K562 (cell line): ENCODE measurements around the gene WDR31. TPM values are rescaled to one million over a fixed set of nuclear protein-coding genes. Genes with fewer than 3 reads are reported as not detected.
A peak's percentile ranks its signal among the peaks of the same experiment; 100 is the strongest.

ENCODE experiments used
- ATAC-seq: fragments of 200-7000 bp; cut with Tn5 transposase; 3 replicates; pipeline ENCODE4 v1.9.1; 2020; ENCODE audit warnings: moderate library complexity
- Bru-seq: library from RNA; stranded (reverse); fragments of 400-500 nt; gene quantifications from one replicate; lab custom pipeline; 2021; lab: Mats Ljungman, UMichigan
- BruChase-seq, 2 experiments: library from RNA; stranded (reverse); fragments of 400-500 nt; gene quantifications; one replicate each; lab custom pipeline; 2021; lab: Mats Ljungman, UMichigan
- BruUV-seq: library from RNA; stranded (reverse); fragments of 400-500 nt; replicated peaks from 2 replicates; lab custom pipeline; 2021; lab: Mats Ljungman, UMichigan
- CTCF ChIA-PET: fragments of 300-600 bp; formaldehyde crosslinking; extraction: SDS; loops from one replicate; lab custom pipeline; 2021; ENCODE audit warnings: low intra/inter-chr PET ratio; lab: Yijun Ruan, JAX
- POLR2A ChIA-PET: fragments of 300-600, 350-650 bp; sonication (Branson Sonifier 250); formaldehyde crosslinking; extraction: SDS; loops from one replicate; lab custom pipeline; 2021; ENCODE audit warnings: antibody characterized with exemption, inconsistent platforms; lab: Yijun Ruan, JAX
- DNase-seq, 4 experiments: peaks; one replicate each; pipeline versions ENCODE4 v3.0.0 to v3.0.0-alpha.2; 2011 to 2018; ENCODE audit warnings: low spot score in 3 of 4, mixed read lengths in 3 of 4; ENCODE audit errors: extremely low read depth in 1 of 4
- FAIRE-seq: peaks from 2 replicates; lab custom pipeline; 2011; peaks lifted over from hg19 to GRCh38; lab: Jason Lieb, UNC
- H2AFZ ChIP-seq: 2 replicates; pipeline ENCODE4 v1.6.0; 2011; ENCODE audit warnings: low read depth, low read length, control low read depth, inconsistent platforms
- H3K27ac ChIP-seq: fragments of 200-600 bp; 3 replicates; pipeline ENCODE4 v1.8.0; 2011; ENCODE audit warnings: low read depth, mild to moderate bottlenecking, control low read depth, inconsistent platforms, low read length, moderate library complexity, mixed read lengths; ENCODE audit errors: extremely low read depth
- H3K27me3 ChIP-seq, 2 experiments: fragments of 300-600 bp in 1 of 2; 2 replicates in 1 of 2; 3 replicates in 1 of 2; pipeline versions ENCODE4 v1.6.0 to v1.8.0; 2011; ENCODE audit warnings: inconsistent platforms in 2 of 2, low read length in 2 of 2, mild to moderate bottlenecking in 1 of 2, mixed read lengths in 1 of 2, moderate library complexity in 1 of 2; ENCODE audit not compliant: control insufficient read depth in 2 of 2, insufficient read depth in 2 of 2
- H3K36me3 ChIP-seq: fragments of 300-600 bp; 3 replicates; pipeline ENCODE4 v1.8.0; 2011; ENCODE audit warnings: mild to moderate bottlenecking, low read length, inconsistent platforms; ENCODE audit not compliant: control insufficient read depth, insufficient read depth
- H3K4me1 ChIP-seq, 2 experiments: fragments of 200-600 bp in 1 of 2; replicated peaks in 1 of 2; 2 replicates in 1 of 2; 3 replicates in 1 of 2; pipeline versions ENCODE4 v1.5.1 to v1.8.0; 2011; ENCODE audit warnings: inconsistent platforms in 2 of 2, low read length in 2 of 2, mild to moderate bottlenecking in 1 of 2, mixed read lengths in 1 of 2, moderate library complexity in 1 of 2; ENCODE audit not compliant: control insufficient read depth in 2 of 2, insufficient read depth in 2 of 2
- H3K4me2 ChIP-seq: 2 replicates; pipeline ENCODE4 v1.6.1; 2011; ENCODE audit warnings: low read length, control low read depth, inconsistent platforms, mixed read lengths; ENCODE audit not compliant: insufficient read depth
- H3K4me3 ChIP-seq: fragments of 200-600 bp; sonication (generic), shearing (Covaris generic); 2 replicates; pipeline ENCODE4 v1.5.1; 2016; ENCODE audit warnings: control low read depth, inconsistent platforms
- H3K79me2 ChIP-seq: fragments of 200-600 bp; 3 replicates; pipeline ENCODE4 v1.8.0; 2011; ENCODE audit warnings: low read length, inconsistent platforms; ENCODE audit not compliant: control insufficient read depth, insufficient read depth
- H3K9ac ChIP-seq, 2 experiments: 2 replicates each; pipeline versions ENCODE4 v1.6.0 to v1.6.1; 2011; ENCODE audit warnings: low read depth in 2 of 2, low read length in 2 of 2, control low read depth in 1 of 2, inconsistent platforms in 1 of 2, mild to moderate bottlenecking in 1 of 2, mixed read lengths in 1 of 2; ENCODE audit not compliant: insufficient read depth in 1 of 2
- H3K9me1 ChIP-seq: one replicate; pipeline ENCODE4 v1.6.0; 2011; ENCODE audit warnings: inconsistent platforms, mild to moderate bottlenecking, low read length, moderate library complexity; ENCODE audit not compliant: control insufficient read depth, insufficient read depth
- H3K9me3 ChIP-seq: replicated peaks from 2 replicates; pipeline ENCODE4 v1.5.1; 2011; ENCODE audit warnings: low read depth, low read length, inconsistent platforms; ENCODE audit not compliant: control insufficient read depth, insufficient read depth
- H4K20me1 ChIP-seq: replicated peaks from 2 replicates; pipeline ENCODE4 v1.6.1; 2011; ENCODE audit warnings: low read length, inconsistent platforms, mixed read lengths; ENCODE audit not compliant: control insufficient read depth, insufficient read depth
- DNMT1 ChIP-seq: fragments of 450-650 bp; IDR thresholded peaks from 2 replicates; pipeline ENCODE4 v1.6.1; 2016; ENCODE audit warnings: antibody characterized with exemption, mild to moderate bottlenecking
- FOXP1 ChIP-seq: sonication (generic); formaldehyde crosslinking; IDR thresholded peaks from 2 replicates; pipeline ENCODE4 v1.8.0; 2022; ENCODE audit warnings: mild to moderate bottlenecking, missing genetic modification reagents
- KLF16 ChIP-seq: IDR thresholded peaks from 2 replicates; pipeline ENCODE4 v1.6.1; 2016; ENCODE audit warnings: antibody characterized with exemption
- POLR2H ChIP-seq: IDR thresholded peaks from 2 replicates; pipeline ENCODE4 v1.6.1; 2016; ENCODE audit warnings: missing genetic modification characterization, low read depth, mild to moderate bottlenecking, control low read depth, missing compliant biosample characterization, moderate library complexity
- RFX1 ChIP-seq: fragments of 450-650 bp; IDR thresholded peaks from 2 replicates; pipeline ENCODE4 v1.6.1; 2016; ENCODE audit warnings: mild to moderate bottlenecking, moderate library complexity
- XRCC5 ChIP-seq: fragments of 200-400 bp; formaldehyde crosslinking; IDR thresholded peaks from 2 replicates; pipeline ENCODE4 v1.6.1; 2017; ENCODE audit warnings: low read depth, mild to moderate bottlenecking, low read length
- ZNF830 ChIP-seq: fragments of 250-450 bp; sonication (Bioruptor Pico); IDR thresholded peaks from 2 replicates; pipeline ENCODE4 v1.5.0; 2021; ENCODE audit warnings: mild to moderate bottlenecking
- WGBS: fragments of 100-300 bp; shearing (Covaris generic); methylation state at CpG from one replicate; pipeline ENCODE4 v1.1.6; 2016; ENCODE audit warnings: low coverage, mixed read lengths; ENCODE audit not compliant: insufficient coverage; ENCODE audit errors: missing lambda C conversion rate; 5-methylcytosine and 5-hydroxymethylcytosine counted together
- in situ Hi-C: fragments of 300-500 bp; cut with MboI; formaldehyde crosslinking; loops from 4 replicates; pipeline ENCODE4 v1.15.0; 2018; ENCODE audit warnings: inconsistent platforms, mixed read lengths
- intact Hi-C: fragments of 100-400 bp; cut with micrococcal nuclease; formaldehyde crosslinking; loops from 2 replicates; pipeline ENCODE4 v1.14.2; 2022
- long read RNA-seq, 3 experiments: library from polyadenylated mRNA in 2 of 3; library from RNA in 1 of 3; unstranded in 2 of 3; stranded (forward) in 1 of 3; transcript quantifications; one replicate each; pipeline ENCODE4 v2.0.0, GENCODE V29; 2019 to 2022
- polyA minus RNA-seq, 3 experiments: library from RNA; depleted of rRNA, polyadenylated mRNA; stranded (reverse); fragments of >200 nt; gene quantifications; 2 replicates each; pipeline ENCODE4 v1.2.3, GENCODE V29; 2011
- polyA plus RNA-seq, 8 experiments: library from polyadenylated mRNA; depleted of rRNA in 4 of 8; stranded (reverse) in 5 of 8; unstranded in 3 of 8; fragments of >200 nt; fragmentation: Nextera tagmentation in 2 of 8; fragmentation: Illumina TruSeq in 1 of 8; extraction: Ambion mirVana in 2 of 8; extraction: Trizol in 1 of 8; gene quantifications; 2 replicates each; pipeline versions ENCODE4 v1.2.1 to v1.2.3, GENCODE V29; 2011 to 2014; ENCODE audit warnings: inconsistent platforms in 1 of 8, missing spikeins in 1 of 8
- total RNA-seq, 7 experiments: library from RNA; depleted of rRNA in 6 of 7; stranded (reverse); fragments of >200 nt in 6 of 7; fragmentation: Illumina TruSeq in 2 of 7; extraction: Trizol in 2 of 7; gene quantifications; 2 replicates each; pipeline versions ENCODE4 v1.2.1 to v1.2.3, GENCODE V29; 2011 to 2021; ENCODE audit warnings: low replicate concordance in 1 of 7
- TF ChIP-seq, protein P1 (sequence below), 2 experiments: fragments of 450-650 bp; formaldehyde crosslinking in 1 of 2; IDR thresholded peaks; 2 replicates each; pipeline versions ENCODE4 v1.4.0 to v1.6.1; 2014 to 2020; ENCODE audit warnings: mild to moderate bottlenecking in 2 of 2, borderline replicate concordance in 1 of 2, low read depth in 1 of 2

Gene WDR31
- 1.1 and 1.9 TPM in 2 replicates for total RNA-seq (2011; cell fraction: chromatin; rRNA removed; ENCODE audit: low replicate concordance)
- total RNA-seq (2011; cell fraction: nucleolus; rRNA removed) = 0.83 and 1.2 TPM in 2 replicates
- total RNA-seq (2011; cell fraction: nucleoplasm; rRNA removed) = 0.73 and 0.84 TPM in 2 replicates
- total RNA-seq (2014; rRNA removed) (0.64 and 0.78 TPM in 2 replicates), total RNA-seq (2014; rRNA removed; fragmentation: Illumina TruSeq; extraction: Trizol) (0.95 and 1.3 TPM in 2 replicates), total RNA-seq (2015; rRNA removed; fragmentation: Illumina TruSeq; extraction: Trizol) (0.80 and 1.0 TPM in 2 replicates), total RNA-seq (2021) (1.4 and 1.5 TPM in 2 replicates), polyA plus RNA-seq (2011; rRNA removed) (1.3 and 1.8 TPM in 2 replicates), polyA plus RNA-seq (2014; fragmentation: Illumina TruSeq; extraction: Trizol) (1.2 and 1.3 TPM in 2 replicates), polyA plus RNA-seq (2014; fragmentation: Nextera tagmentation; extraction: Ambion mirVana) (under 1 TPM; 0.35 to 0.71 TPM), polyA plus RNA-seq (2014; rRNA removed) (0.66 and 1.5 TPM in 2 replicates), polyA minus RNA-seq (2011; rRNA and poly(A)+ RNA removed) (2.9 and 7.2 TPM in 2 replicates), Bru-seq, nascent RNA (percentile 50 among the genes with signal in this experiment), BruChase-seq, experiment 1, labeled RNA remaining after a 2-hour chase (percentile 42 among the genes with signal in this experiment), BruChase-seq, experiment 2, labeled RNA remaining after a 6-hour chase (percentile 38 among the genes with signal in this experiment)
- 0.64 and 1.2 TPM in 2 replicates for polyA plus RNA-seq (2011; cell fraction: cytosol; rRNA removed)
- 0.93 and 1.8 TPM in 2 replicates for polyA plus RNA-seq (2011; cell fraction: nucleus; rRNA removed)
- polyA plus RNA-seq (2012) = 1.6 and 4.2 TPM in 2 replicates
- polyA minus RNA-seq (2011; cell fraction: cytosol; rRNA and poly(A)+ RNA removed) = 1.0 and 2.5 TPM in 2 replicates
- 0.54 and 0.67 TPM in 2 replicates for polyA minus RNA-seq (2011; cell fraction: nucleus; rRNA and poly(A)+ RNA removed)
- long read RNA-seq, experiment 1, partial matches to known transcripts = 1 of 4 reads
- long read RNA-seq, experiment 1, other reads (novel, unspliced or antisense) = 2 of 4 reads
- long read RNA-seq, experiment 2 = 0 reads
- long read RNA-seq, experiment 3, partial matches to known transcripts = 1 of 1 reads
- long read RNA-seq, experiment 3, other reads (novel, unspliced or antisense) = 0 of 1 reads

DNA sequence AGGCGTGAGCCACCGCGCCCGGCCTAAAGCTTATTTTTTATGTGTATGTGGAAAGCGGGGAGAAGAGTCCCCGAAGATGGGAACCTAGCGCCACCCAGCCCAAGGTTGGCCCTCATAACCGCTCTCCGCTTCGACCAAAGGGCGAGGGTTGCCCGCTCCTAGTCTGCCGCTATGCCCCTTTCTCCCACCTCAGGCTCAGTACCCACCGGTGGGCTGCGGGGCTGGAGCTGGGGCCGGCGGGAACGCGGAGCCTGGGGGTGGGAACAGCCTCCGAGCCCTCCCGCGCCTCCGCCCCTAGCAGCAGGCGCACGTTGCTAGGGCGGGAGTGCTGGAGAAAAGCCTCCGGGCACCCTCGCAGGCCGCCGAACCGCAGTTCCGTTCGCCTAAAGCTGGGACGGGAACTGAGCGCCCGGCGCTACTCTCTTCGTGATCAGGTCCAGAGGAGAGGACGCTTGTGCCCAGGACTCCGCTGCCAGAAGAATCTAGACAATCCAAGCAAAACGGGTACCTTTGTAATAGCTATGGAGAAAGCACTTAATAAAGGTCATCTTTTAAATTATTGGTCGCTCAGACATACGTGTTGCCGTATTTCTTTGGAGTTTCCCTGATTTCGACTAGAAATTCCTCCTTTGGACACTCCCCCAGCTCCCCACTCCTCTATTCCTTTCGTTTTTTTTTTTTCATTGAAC, at the start of gene WDR31:
Gene WDR31, minus strand, starts transcription at position 265 of the 689 bp plus-strand sequence. CDS start 8,253 bp downstream, outside the sequence.
- peak; percentile 92 to 93 (median 93) for DNase-seq
- in situ Hi-C loops (no loop called here), intact Hi-C loops (no loop called here)
- Histone ChIP-seq H3K4me2 (peak within 1 kb of the TSS; percentile 90), H3K4me1 (peaks cover 13 to 16% of the 10 kb centered on the region in 2 experiments; a peak in 4 of 5 replicates), H2AFZ (peak within 1 kb of the TSS; percentile 94), H3K9ac (peak within 1 kb of the TSS; percentile 70 to 90), H3K79me2 (no peaks in the 10 kb centered on the region), H3K9me1 (no peaks in the 10 kb centered on the region), H4K20me1 (no peaks in the 10 kb centered on the region), H3K36me3 (no peaks in the 10 kb centered on the region), H3K27ac (peak within 1 kb of the TSS; percentile 58), H3K27me3 (no peaks in the 10 kb centered on the region), H3K4me3 (peak within 1 kb of the TSS; percentile 83), H3K9me3 (no peaks in the 10 kb centered on the region)
- ChIA-PET CTCF (no interaction called here), POLR2A (interaction anchor here (0.6 to 2.0 kb wide), 13 partner anchors 9 to 260 kb away, joined by 3 to 12 read pairs (median 4); partner anchors contain the start of gene BSPRY)
- ATAC-seq = peak; percentile 94
- peak; percentile 73 for FAIRE-seq
- 1% methylated on average over 41 of the region's 46 CpGs for WGBS
- BruUV-seq = no TSS peak
- TF ChIP-seq, protein P1, sequence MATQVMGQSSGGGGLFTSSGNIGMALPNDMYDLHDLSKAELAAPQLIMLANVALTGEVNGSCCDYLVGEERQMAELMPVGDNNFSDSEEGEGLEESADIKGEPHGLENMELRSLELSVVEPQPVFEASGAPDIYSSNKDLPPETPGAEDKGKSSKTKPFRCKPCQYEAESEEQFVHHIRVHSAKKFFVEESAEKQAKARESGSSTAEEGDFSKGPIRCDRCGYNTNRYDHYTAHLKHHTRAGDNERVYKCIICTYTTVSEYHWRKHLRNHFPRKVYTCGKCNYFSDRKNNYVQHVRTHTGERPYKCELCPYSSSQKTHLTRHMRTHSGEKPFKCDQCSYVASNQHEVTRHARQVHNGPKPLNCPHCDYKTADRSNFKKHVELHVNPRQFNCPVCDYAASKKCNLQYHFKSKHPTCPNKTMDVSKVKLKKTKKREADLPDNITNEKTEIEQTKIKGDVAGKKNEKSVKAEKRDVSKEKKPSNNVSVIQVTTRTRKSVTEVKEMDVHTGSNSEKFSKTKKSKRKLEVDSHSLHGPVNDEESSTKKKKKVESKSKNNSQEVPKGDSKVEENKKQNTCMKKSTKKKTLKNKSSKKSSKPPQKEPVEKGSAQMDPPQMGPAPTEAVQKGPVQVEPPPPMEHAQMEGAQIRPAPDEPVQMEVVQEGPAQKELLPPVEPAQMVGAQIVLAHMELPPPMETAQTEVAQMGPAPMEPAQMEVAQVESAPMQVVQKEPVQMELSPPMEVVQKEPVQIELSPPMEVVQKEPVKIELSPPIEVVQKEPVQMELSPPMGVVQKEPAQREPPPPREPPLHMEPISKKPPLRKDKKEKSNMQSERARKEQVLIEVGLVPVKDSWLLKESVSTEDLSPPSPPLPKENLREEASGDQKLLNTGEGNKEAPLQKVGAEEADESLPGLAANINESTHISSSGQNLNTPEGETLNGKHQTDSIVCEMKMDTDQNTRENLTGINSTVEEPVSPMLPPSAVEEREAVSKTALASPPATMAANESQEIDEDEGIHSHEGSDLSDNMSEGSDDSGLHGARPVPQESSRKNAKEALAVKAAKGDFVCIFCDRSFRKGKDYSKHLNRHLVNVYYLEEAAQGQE (IDR thresholded peaks at IDR 0.05; ENCODE audit: borderline replicate concordance) = no peak
- TF ChIP-seq, protein P1 (CRISPR knock-in tag; IDR thresholded peaks at IDR 0.05; ENCODE audit: low read depth) = no peak
- TF ChIP-seq RFX1 (peak; percentile 96), FOXP1 (CRISPR knock-in tag) (no peak), XRCC5 (peak; percentile 97), POLR2H (peak; percentile 57; the same call in 1 of the 2 replicates), DNMT1 (no peak), KLF16 (no peak), ZNF830 (CRISPR knock-in tag) (no peak)
